Activated CD8-positive, alpha-beta memory T cell treated with anti-CD3 and anti-CD28 coated beads, Interleukin-2, amount 50 U/mL, for 4 hours (primary cell): ENCODE data around the gene HSH2D.

Experiments
- DNase-seq: peaks from one replicate; pipeline ENCODE4 v3.0.0-alpha.2; 2020

Gene HSH2D

GRCh38 chr19:16121141-16121540, 22.3 kb upstream of the HSH2D start:
- no peak for DNase-seq

DNA sequence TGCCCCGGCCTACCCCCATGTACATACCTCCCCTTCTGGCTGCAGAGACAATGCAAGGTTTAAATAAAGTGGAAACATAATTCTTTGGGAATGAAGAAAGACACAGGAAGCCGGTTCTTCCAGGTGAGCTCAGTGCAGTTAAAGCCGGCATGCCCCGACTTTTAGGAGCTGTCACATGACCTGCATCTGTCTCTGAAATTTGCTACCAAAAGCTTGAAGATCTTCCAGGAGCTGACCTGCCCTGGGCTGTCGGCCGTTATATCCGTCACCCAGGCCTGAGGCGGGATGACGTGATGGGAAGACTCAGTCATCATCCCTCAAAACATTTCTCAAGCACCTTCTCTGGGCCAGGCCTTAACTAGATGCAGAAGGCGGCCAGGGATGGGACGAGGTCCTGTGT, 21.5 kb upstream of the HSH2D start:
- DNase-seq, result no peak

GRCh38 chr19:16124953-16125352, 18.5 kb upstream of the HSH2D start:
- no peak for DNase-seq

DNA sequence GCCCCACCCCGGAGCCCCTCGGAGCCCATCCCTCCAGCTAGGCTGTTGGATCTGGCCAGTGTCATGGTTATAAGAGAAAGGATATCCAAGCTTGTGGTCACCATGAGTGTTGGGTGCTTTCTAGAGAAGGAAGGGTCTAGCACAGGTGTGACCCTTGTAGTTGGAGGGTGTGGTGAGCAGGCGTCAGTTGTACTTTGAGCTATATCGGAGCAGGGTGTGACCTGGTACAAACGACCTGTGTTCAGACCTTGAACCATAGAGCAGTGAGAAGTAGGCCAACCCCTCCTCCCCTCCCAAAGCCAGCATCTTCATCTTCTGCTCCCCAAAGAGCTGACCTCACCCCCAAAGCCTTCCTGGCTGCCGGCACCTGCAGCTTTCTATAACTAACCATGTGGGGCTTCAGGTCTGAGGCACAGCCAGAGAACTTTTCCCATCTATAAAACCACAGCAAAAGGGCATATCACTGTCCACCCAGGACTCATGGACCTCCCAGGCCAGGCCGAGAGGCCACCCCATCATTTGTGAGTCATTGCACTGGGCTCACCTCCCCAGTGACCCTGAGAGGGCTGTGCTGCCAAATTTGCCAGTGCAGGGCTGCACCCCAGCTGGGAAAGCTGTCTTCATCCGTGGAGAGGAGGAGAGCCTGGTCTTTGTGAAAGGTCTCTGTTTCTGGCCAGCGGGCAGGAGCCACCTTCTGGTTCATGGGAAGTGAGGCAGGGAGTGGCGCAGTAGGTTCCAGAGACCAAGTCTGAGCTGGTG, 17.6 kb upstream of the HSH2D start:
- DNase-seq, result no peak

- DNase-seq, result no peak
Measured at GRCh38 chr19:16127080-16127479, 16.4 kb upstream of the HSH2D start.

- DNase-seq, result no peak
Measured at GRCh38 chr19:16127776-16128371, 15.6 kb upstream of the HSH2D start.

GRCh38 chr19:16131648-16132047, 11.8 kb upstream of the HSH2D start:
- no peak for DNase-seq

DNA sequence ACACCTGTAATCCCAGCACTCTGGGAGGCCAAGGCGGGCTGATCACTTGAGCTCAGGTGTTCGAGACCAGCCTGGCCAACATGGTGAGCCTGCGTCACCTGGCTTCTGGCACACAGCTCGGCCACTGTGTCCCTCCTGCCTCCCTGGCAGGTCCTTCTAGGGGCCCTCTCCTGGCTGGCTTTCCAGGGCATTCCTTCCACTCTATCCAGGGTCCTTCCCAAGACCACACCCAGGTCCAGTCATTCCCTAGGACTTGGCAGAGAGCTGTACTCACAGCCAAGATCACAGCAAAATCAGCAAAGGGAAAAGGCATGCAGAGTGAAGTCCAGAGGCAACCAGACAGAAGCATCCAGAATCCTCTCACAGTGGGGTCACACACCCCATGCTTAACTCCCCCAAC, 9.7 kb upstream of the HSH2D start:
- DNase-seq, result no peak

DNA sequence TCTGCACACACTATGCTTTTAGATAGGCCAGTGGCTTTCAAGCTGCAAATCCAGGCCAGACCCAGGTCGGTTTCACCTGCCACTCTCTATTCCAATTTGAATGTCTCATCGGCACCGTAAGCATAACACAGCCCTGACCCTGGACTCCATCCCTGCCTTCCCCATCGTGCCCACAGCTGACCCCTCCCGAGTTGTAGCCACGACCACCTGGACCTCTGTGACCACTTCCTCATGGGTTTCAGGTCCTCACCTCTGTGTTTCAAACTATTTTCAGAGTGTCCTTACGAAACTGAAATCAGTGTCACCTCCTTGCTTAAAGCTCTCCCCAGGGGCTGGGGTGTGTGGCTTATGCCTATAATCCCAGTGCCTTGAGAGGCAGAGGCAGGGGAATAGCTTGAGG, 9.0 kb upstream of the HSH2D start:
- DNase-seq, result no peak

DNA sequence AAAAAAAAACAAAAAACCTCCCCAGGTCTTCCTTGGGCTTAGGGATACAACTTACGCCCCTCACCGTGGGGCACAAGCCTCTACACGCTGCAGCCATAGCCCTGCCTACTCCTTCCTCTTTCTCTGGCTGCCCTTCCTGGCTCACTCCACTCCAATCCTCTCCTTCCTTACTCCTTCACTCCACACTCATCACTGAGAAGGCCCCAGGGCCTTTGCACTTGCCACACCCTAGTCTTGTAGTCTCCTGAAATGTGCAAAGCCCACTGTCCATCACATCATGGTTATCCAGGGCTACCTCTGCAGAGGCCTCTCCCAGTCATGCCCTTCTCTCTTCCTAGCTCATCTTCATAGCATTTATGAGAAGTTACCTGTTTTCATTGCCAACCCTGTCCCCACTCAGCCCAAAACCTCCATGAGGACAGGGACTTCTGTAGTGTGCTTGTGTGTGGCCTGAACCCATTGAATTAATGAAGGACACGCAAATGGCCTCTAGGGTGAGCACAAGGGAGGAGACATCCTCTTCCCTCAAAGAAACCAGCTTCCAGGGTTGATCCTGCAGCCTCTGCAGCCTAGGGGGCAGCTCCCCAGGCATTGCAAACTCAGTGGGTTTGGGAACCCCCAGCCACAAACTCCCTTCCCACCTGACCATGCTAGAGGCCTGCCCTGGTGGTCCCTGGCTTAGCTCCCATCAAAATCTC, 7.9 kb upstream of the HSH2D start:
- no peak for DNase-seq

DNA sequence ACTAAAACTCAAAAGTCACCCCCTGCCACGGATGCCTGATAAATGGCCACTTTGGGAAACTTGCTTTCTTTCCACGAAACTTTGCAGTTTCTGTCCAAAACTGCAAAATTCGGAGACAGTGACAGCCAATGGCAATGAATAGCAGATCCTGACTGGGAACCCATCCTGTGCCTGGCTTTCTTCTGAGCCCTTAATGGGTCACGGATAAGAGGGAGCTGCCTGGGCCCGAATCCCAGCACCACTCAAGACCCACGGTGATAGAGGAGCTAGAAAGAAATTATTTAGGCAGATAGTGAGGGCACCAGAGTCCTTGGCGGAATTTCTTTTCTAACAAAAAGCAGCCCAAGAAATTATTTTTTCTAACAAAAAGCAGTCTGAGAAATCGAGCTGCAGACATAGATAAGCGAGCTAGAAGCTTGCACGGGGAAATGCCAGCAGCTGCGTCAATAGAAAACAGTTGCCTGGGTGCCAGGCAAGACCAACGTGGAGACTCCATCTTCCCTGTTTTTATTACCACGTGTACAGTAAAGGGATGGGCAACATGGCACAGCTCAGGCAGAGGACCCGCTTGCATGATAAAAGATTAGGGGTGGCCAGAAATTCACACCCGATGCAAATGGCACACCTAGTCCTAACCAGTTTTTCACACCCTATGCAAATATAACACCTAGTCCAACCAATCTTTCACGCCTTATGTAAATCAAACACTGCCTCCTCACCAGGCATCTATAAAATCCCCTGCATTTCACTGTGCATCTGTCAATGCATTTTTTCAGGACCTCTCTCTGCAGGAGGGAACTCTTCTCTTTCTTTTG, 7.1 kb upstream of the HSH2D start:
- no peak for DNase-seq

- no peak for DNase-seq
Measured at GRCh38 chr19:16139752-16140151, 3.7 kb upstream of the HSH2D start.

GRCh38 chr19:16141043-16141442, 2.4 kb upstream of the HSH2D start:
- no peak for DNase-seq

DNA sequence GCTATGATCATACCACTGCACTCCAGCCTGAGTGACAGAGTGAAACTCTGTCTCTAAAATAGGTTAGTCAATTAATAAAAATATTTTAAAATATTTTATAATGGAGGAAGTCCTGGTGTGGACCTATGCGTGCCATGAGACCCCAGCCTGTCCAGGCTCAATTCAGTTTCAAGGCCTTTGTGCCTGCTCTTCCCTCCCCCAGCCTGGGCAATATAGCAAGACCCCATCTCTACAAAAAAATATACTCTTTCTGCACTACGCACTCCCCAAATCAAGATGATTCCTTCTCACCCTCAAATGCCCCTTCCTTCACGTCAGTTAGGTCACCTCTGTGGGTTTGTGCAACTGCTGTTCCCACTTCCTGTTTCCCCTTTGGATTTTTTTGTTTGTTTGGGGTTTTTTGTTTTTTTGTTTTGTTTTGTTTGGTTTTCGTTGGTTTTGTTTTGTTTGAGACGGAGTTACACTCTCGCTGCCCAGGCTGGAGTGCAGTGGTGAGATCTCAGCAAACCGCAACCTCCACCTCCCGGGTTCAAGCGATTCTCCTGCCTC, 1.4 kb upstream of the HSH2D start:
- DNase-seq, result no peak

GRCh38 chr19:16144216-16144581, 714 bp downstream of the HSH2D start:
- no peak for DNase-seq

- DNase-seq, result no peak
Measured at GRCh38 chr19:16146112-16146511, 2.6 kb downstream of the HSH2D start.

GRCh38 chr19:16148443-16149229, 5.2 kb downstream of the HSH2D start:
- DNase-seq, result no peak

- no peak for DNase-seq
Measured at GRCh38 chr19:16153582-16154336, 10.3 kb downstream of the HSH2D start.

DNA sequence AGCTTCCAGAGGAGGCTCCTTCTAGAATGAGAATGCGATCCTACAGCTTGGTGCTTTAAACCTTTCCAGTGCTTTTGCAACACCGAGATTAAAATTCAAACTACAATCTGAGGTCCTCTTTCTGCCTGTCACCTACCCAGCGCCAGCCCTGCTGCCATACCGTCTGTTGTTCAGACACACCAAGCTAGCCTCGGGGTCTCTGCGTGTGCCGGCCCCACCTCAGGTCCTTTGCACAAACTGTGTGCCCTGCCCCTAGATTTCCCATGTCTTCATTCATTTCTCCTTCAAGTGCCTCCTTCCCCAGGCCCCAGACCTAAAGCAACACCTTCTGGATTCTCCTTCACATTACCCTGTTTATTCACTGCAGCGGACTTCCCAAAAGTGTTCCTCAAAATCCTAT, 11.1 kb downstream of the HSH2D start:
- DNase-seq, result no peak

DNA sequence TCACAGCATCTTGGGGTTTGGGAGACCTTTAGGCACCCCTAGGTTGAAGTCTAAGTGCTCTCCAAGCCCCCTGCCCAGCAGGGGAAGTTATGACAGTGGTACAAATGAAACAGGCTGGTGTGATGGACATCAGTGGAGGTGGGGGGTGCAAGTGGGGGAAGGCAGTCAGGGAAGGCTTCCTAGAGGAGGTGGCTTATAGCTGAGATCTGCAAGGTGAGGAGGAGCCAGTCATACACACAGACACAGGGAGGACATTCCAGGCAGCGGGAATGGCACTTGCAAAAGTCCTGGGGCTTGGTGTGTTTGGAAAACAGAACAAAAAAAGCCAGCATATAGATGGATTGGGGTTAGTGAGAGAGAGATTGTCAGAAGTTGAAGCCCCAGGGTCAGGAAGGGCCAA, 11.6 kb downstream of the HSH2D start:
- no peak for DNase-seq

- DNase-seq, result no peak
Measured at GRCh38 chr19:16156904-16157303, 13.4 kb downstream of the HSH2D start.

GRCh38 chr19:16157601-16158000, 14.1 kb downstream of the HSH2D start:
- no peak for DNase-seq
